ENCODE results near the gene FLYWCH1.

Gene FLYWCH1

GRCh38 chr16:2911638-2912329 is at the start of gene FLYWCH1:
TSS of gene FLYWCH1 (plus strand) at chr16:2911931. CDS start at chr16:2929686, 17,755 bp downstream.
- H3K4me3 ChIP-seq (ENCODE audit: control insufficient read depth, low read depth, low read length), result peak within 1 kb of the TSS; percentile 84
- TF ChIP-seq CTCF (IDR thresholded peaks at IDR 0.05; ENCODE audit: control insufficient read depth, insufficient read depth, low read depth, low read length, missing control alignments), result no peak
- DNase-seq (ENCODE audit: low read depth), result peak; percentile 87

- DNase-seq (ENCODE audit: low read depth), result no peak
- no peak overlapping the region for H3K4me3 ChIP-seq (ENCODE audit: control insufficient read depth, low read depth, low read length)
- TF ChIP-seq CTCF (IDR thresholded peaks at IDR 0.05; ENCODE audit: control insufficient read depth, insufficient read depth, low read depth, low read length, missing control alignments), result no peak
These were observed 46.1 kb upstream of the FLYWCH1 start for GRCh38 chr16:2865651-2866050.

GRCh38 chr16:2866431-2866830 is 45.3 kb upstream of the FLYWCH1 start:
- no peak for TF ChIP-seq CTCF (IDR thresholded peaks at IDR 0.05; ENCODE audit: control insufficient read depth, insufficient read depth, low read depth, low read length, missing control alignments)
- H3K4me3 ChIP-seq (ENCODE audit: control insufficient read depth, low read depth, low read length), result no peak overlapping the region
- DNase-seq (ENCODE audit: low read depth), result no peak

- TF ChIP-seq CTCF (IDR thresholded peaks at IDR 0.05; ENCODE audit: control insufficient read depth, insufficient read depth, low read depth, low read length, missing control alignments), result no peak
- DNase-seq (ENCODE audit: low read depth), result no peak
These were observed 44.1 kb upstream of the FLYWCH1 start for GRCh38 chr16:2867661-2867986.

GRCh38 chr16:2867987-2868789 is 43.5 kb upstream of the FLYWCH1 start:
- DNase-seq (ENCODE audit: low read depth), result peak; percentile 76
- H3K4me3 ChIP-seq (ENCODE audit: control insufficient read depth, low read depth, low read length), result peak overlapping the region; percentile 82
- TF ChIP-seq CTCF (IDR thresholded peaks at IDR 0.05; ENCODE audit: control insufficient read depth, insufficient read depth, low read depth, low read length, missing control alignments), result peak; percentile 99

More at GRCh38 chr16:2867661-2867986, 44.1 kb upstream of the FLYWCH1 start:
- peak overlapping the region; percentile 82 for H3K4me3 ChIP-seq (ENCODE audit: control insufficient read depth, low read depth, low read length)

GRCh38 chr16:2871926-2872325 is 39.8 kb upstream of the FLYWCH1 start:
- no peak overlapping the region for H3K4me3 ChIP-seq (ENCODE audit: control insufficient read depth, low read depth, low read length)
- no peak for TF ChIP-seq CTCF (IDR thresholded peaks at IDR 0.05; ENCODE audit: control insufficient read depth, insufficient read depth, low read depth, low read length, missing control alignments)
- DNase-seq (ENCODE audit: low read depth), result no peak
